ENCODE data around the gene CCDC149. TPM values are rescaled to one million over a fixed set of nuclear protein-coding genes. Genes with fewer than 3 reads are reported as not detected.

CCDC149 gene
- total RNA-seq, 2 donors from 2014 or later, result 0.16 to 0.75 TPM

DNA sequence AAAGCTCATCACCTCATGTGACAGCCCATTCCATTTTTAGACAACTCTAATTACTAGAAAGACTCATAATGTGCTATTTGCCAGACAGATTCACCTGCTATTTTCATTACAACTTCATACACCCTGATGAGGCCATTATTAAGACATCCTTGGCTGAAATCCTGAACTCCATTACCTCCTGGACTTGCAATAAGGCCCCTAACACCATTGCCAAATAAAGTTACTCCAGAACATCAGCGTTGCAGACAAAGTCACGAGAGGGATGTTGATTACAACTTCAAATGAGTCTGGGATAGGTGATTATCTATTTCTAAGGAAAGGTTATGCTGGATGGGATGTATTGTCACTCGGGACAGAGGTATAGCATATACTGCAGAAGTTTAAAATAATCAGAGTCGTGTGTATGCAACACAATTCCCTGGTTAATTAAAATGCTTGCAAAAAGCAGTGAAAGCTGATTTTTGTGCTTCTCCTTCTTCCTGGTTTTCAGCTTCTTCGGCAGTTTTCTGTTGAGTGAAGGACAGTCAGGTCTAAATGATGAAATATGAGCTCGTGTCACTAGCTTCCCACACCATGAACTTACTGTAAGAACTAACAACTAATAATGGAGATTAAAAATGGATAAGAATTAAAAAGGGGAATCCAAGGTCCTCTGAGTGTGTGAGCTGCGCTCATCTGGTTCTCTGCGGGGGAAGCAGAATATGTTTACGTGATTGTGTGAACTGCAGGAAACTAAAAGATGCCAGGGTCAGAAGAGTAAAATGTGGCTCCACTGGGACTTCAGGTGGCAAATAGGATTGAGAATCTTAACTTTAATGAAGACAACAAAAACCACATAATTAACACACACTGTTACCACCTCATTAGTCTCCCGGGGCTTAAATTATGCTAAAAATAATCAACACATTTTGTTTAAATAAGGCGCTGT, 135.0 kb downstream of the CCDC149 start:
- no peaks in the 10 kb centered on the region for H3K9me3 ChIP-seq (ENCODE audit: control insufficient read depth, low read length, poor library complexity, severe bottlenecking)
- Mint-ChIP-seq H3K27me3 (no peaks in the 10 kb centered on the region), H3K27ac (no peak overlapping the region), H3K4me1 (no peaks in the 10 kb centered on the region), H3K4me3 (no peak overlapping the region), H3K36me3 (ENCODE audit: low read depth) (no peaks in the 10 kb centered on the region)
- ATAC-seq, result no peak
- DNase-seq, result no peak

GRCh38 chr4:24775750-24776149, 137.1 kb downstream of the CCDC149 start:
- peaks cover 3% of the 10 kb centered on the region for H3K36me3 Mint-ChIP-seq (ENCODE audit: low read depth)
- ATAC-seq, result no peak

DNA sequence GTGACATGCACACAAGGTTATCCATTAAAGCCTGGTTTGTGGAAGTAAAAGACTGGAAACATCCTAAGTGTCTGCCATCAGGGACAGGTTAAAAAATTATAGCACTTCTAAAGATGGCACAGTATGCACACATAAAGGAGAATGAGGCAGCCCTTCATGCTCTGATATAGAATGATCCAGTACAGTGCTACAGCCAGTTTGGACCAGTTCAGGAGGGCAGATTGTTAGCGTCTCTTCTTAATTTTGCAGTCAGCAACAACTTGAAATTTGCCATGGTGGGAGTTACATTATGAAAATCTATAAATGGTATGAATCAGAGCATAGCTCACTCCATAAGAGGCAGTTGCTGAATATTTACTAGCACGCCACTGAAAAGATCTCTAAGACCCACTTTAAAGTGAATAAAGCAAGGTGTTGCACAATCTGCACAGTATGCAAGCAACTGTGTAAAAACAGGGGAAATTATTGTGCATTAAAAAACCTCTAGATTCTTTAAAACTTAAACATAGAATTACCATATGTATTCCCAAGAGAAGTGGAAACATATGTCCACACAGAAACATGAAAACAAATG, 137.7 kb downstream of the CCDC149 start:
- no peak overlapping the region for H3K27ac Mint-ChIP-seq
- no peak for DNase-seq
- no peaks in the 10 kb centered on the region for H3K4me1 Mint-ChIP-seq
- H3K36me3 Mint-ChIP-seq (ENCODE audit: low read depth), result peaks cover 3% of the 10 kb centered on the region
- no peaks in the 10 kb centered on the region for H3K9me3 ChIP-seq (ENCODE audit: control insufficient read depth, low read length, poor library complexity, severe bottlenecking)
- H3K4me3 Mint-ChIP-seq, result no peak overlapping the region
- peaks cover 4% of the 10 kb centered on the region for H3K27me3 Mint-ChIP-seq
- no peak for ATAC-seq

More at GRCh38 chr4:24775750-24776149, 137.1 kb downstream of the CCDC149 start:
- no peaks in the 10 kb centered on the region for H3K27me3 Mint-ChIP-seq
- no peaks in the 10 kb centered on the region for H3K4me1 Mint-ChIP-seq
- H3K27ac Mint-ChIP-seq, result no peak overlapping the region
- H3K9me3 ChIP-seq (ENCODE audit: control insufficient read depth, low read length, poor library complexity, severe bottlenecking), result no peaks in the 10 kb centered on the region
- H3K4me3 Mint-ChIP-seq, result no peak overlapping the region
- DNase-seq, result no peak

DNA sequence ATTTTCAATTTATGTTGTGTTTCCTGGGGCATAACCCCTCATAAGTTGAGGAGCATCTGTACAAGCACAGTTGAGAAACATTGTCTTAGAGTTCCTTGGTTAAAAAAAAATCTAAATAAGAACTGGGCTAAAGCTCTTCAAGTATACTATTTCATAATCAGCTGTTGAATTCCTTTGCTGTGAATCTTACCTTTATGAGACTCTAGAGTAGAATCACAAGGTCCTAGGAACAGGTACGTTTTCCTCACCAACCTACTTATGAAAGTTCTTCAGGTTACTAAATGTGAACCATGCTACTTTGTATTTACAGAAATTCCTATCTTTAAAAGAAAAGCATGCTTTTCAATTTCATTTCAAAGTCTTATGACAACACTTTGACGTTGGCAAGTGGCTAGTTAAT, 138.4 kb downstream of the CCDC149 start:
- Mint-ChIP-seq H3K27ac (no peak overlapping the region), H3K4me1 (no peaks in the 10 kb centered on the region), H3K36me3 (ENCODE audit: low read depth) (peaks cover 3% of the 10 kb centered on the region), H3K4me3 (no peak overlapping the region), H3K27me3 (peaks cover 5% of the 10 kb centered on the region)
- ATAC-seq, result no peak
- no peaks in the 10 kb centered on the region for H3K9me3 ChIP-seq (ENCODE audit: control insufficient read depth, low read length, poor library complexity, severe bottlenecking)
- no peak for DNase-seq

GRCh38 chr4:24772952-24773351, 139.9 kb downstream of the CCDC149 start:
- Mint-ChIP-seq H3K36me3 (ENCODE audit: low read depth) (peaks cover 3% of the 10 kb centered on the region), H3K27me3 (peaks cover 5% of the 10 kb centered on the region)
- H3K9me3 ChIP-seq (ENCODE audit: control insufficient read depth, low read length, poor library complexity, severe bottlenecking), result no peaks in the 10 kb centered on the region

GRCh38 chr4:24772061-24772705, 140.7 kb downstream of the CCDC149 start:
- ATAC-seq, result no peak
- Mint-ChIP-seq H3K27ac (no peak overlapping the region), H3K36me3 (ENCODE audit: low read depth) (peaks cover 3% of the 10 kb centered on the region), H3K4me3 (no peak overlapping the region), H3K4me1 (no peaks in the 10 kb centered on the region), H3K27me3 (peaks cover 5% of the 10 kb centered on the region)
- no peak for DNase-seq
- no peaks in the 10 kb centered on the region for H3K9me3 ChIP-seq (ENCODE audit: control insufficient read depth, low read length, poor library complexity, severe bottlenecking)

More at GRCh38 chr4:24772952-24773351, 139.9 kb downstream of the CCDC149 start:
- H3K27ac Mint-ChIP-seq, result no peak overlapping the region
- DNase-seq, result no peak
- no peak overlapping the region for H3K4me3 Mint-ChIP-seq
- no peak for ATAC-seq
- no peaks in the 10 kb centered on the region for H3K4me1 Mint-ChIP-seq

DNA sequence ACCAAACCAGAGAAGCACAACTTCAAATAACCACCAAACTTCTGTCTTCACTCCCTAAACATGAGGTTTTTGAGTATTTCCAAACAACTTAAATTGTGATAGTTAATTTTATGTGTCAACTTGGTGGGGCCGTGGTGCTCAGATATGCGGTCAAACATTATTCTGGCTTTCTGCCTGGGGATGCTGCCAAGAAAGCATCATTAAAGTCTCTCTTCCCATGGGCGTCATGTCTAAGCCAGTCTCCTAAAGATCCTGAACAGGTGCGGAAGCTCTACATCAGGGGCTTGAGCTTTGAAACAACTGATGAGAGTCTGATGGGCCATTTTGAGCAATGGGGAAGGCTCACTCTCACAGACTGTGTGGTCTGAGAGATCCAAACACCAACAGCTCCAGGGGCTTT, 141.6 kb downstream of the CCDC149 start:
- H3K4me1 Mint-ChIP-seq, result no peaks in the 10 kb centered on the region
- no peak overlapping the region for H3K4me3 Mint-ChIP-seq
- DNase-seq (no peak), ATAC-seq (no peak)
- no peak overlapping the region for H3K27ac Mint-ChIP-seq
- H3K27me3 Mint-ChIP-seq, result peaks cover 5% of the 10 kb centered on the region
- no peaks in the 10 kb centered on the region for H3K9me3 ChIP-seq (ENCODE audit: control insufficient read depth, low read length, poor library complexity, severe bottlenecking)
- peaks cover 3% of the 10 kb centered on the region for H3K36me3 Mint-ChIP-seq (ENCODE audit: low read depth)

- DNase-seq, result no peak
- Mint-ChIP-seq H3K36me3 (ENCODE audit: low read depth) (peaks cover 3% of the 10 kb centered on the region), H3K27me3 (peaks cover 5% of the 10 kb centered on the region), H3K4me1 (no peaks in the 10 kb centered on the region), H3K27ac (no peak overlapping the region), H3K4me3 (no peak overlapping the region)
- H3K9me3 ChIP-seq (ENCODE audit: control insufficient read depth, low read length, poor library complexity, severe bottlenecking), result no peaks in the 10 kb centered on the region
- ATAC-seq, result no peak
Measured at GRCh38 chr4:24770667-24771066, 142.2 kb downstream of the CCDC149 start.

DNA sequence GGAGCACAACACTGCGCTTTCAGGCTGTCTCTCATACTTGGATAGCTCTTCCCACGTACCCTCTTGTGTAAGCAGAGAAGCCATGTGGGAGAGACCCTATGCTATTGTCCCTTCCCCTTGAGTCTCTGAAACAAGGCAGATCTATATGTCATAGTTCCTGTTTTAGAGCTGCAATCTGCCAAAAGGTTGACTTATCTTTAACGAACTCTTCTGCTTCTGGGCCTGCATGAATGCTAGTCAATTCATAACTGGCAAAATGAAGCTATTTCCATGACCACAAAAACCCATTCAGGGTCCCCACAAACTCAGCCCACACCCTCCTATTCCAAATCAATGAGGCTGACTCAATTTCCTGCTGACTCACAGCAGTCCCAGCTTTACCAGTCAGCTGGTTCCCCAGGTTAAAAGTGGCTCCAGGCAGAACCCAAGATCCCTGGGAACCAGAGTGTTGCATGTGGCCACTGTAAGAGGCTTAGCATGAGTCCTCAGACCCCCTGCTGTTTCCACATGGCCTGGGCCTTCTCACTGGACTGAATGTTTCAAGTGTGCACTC, 142.7 kb downstream of the CCDC149 start:
- H3K4me3 Mint-ChIP-seq, result no peak overlapping the region
- DNase-seq, result no peak
- H3K36me3 Mint-ChIP-seq (ENCODE audit: low read depth), result peaks cover 3% of the 10 kb centered on the region
- no peak for ATAC-seq
- H3K9me3 ChIP-seq (ENCODE audit: control insufficient read depth, low read length, poor library complexity, severe bottlenecking), result no peaks in the 10 kb centered on the region
- no peak overlapping the region for H3K27ac Mint-ChIP-seq
- H3K4me1 Mint-ChIP-seq, result no peaks in the 10 kb centered on the region
- peaks cover 5% of the 10 kb centered on the region for H3K27me3 Mint-ChIP-seq

GRCh38 chr4:24769571-24769970, 143.3 kb downstream of the CCDC149 start:
- Mint-ChIP-seq H3K36me3 (ENCODE audit: low read depth) (peaks cover 3% of the 10 kb centered on the region), H3K4me1 (no peaks in the 10 kb centered on the region), H3K27ac (no peak overlapping the region), H3K4me3 (no peak overlapping the region), H3K27me3 (peaks cover 5% of the 10 kb centered on the region)
- ATAC-seq (no peak), DNase-seq (no peak)
- H3K9me3 ChIP-seq (ENCODE audit: control insufficient read depth, low read length, poor library complexity, severe bottlenecking), result no peaks in the 10 kb centered on the region

GRCh38 chr4:24768604-24769003, 144.2 kb downstream of the CCDC149 start:
- ATAC-seq, result no peak

GRCh38 chr4:24768006-24768405, 144.8 kb downstream of the CCDC149 start:
- ATAC-seq, result no peak

More at GRCh38 chr4:24768604-24769003, 144.2 kb downstream of the CCDC149 start:
- peaks cover 3% of the 10 kb centered on the region for H3K36me3 Mint-ChIP-seq (ENCODE audit: low read depth)
- no peak overlapping the region for H3K4me3 Mint-ChIP-seq
- no peaks in the 10 kb centered on the region for H3K9me3 ChIP-seq (ENCODE audit: control insufficient read depth, low read length, poor library complexity, severe bottlenecking)
- no peak for DNase-seq
- no peak overlapping the region for H3K27ac Mint-ChIP-seq
- H3K27me3 Mint-ChIP-seq, result peaks cover 5% of the 10 kb centered on the region
- no peaks in the 10 kb centered on the region for H3K4me1 Mint-ChIP-seq

GRCh38 chr4:24765376-24765988, 147.4 kb downstream of the CCDC149 start:
- H3K4me3 Mint-ChIP-seq, result no peak overlapping the region

More at GRCh38 chr4:24768006-24768405, 144.8 kb downstream of the CCDC149 start:
- Mint-ChIP-seq H3K27me3 (peaks cover 5% of the 10 kb centered on the region), H3K4me3 (no peak overlapping the region), H3K4me1 (no peaks in the 10 kb centered on the region), H3K36me3 (ENCODE audit: low read depth) (peaks cover 3% of the 10 kb centered on the region), H3K27ac (no peak overlapping the region)
- no peaks in the 10 kb centered on the region for H3K9me3 ChIP-seq (ENCODE audit: control insufficient read depth, low read length, poor library complexity, severe bottlenecking)
- no peak for DNase-seq

More at GRCh38 chr4:24765376-24765988, 147.4 kb downstream of the CCDC149 start:
- DNase-seq, result no peak
- Mint-ChIP-seq H3K27me3 (peaks cover 5% of the 10 kb centered on the region), H3K4me1 (no peaks in the 10 kb centered on the region), H3K27ac (no peak overlapping the region), H3K36me3 (ENCODE audit: low read depth) (no peaks in the 10 kb centered on the region)
- H3K9me3 ChIP-seq (ENCODE audit: control insufficient read depth, low read length, poor library complexity, severe bottlenecking), result no peaks in the 10 kb centered on the region
- no peak for ATAC-seq

All from T-helper 17 cell (primary cell).